VCaP (cell line): ENCODE measurements around the gene EGLN2.
"Not testable (repeated sequence)": the region's sequence is repeated elsewhere in the genome, so short reads cannot be mapped to it uniquely, and the experiment has no call there.

Source experiments
- H3K27ac ChIP-seq: fragments of 450-650 bp; 2 replicates; pipeline ENCODE4 v1.5.1; 2017
- TF ChIP-seq, protein P1 (sequence below): fragments of 450-650 bp; conservative IDR thresholded peaks from 2 replicates; pipeline ENCODE4 v1.5.1; 2017; ENCODE audit warnings: mild to moderate bottlenecking, moderate library complexity

Gene EGLN2

DNA sequence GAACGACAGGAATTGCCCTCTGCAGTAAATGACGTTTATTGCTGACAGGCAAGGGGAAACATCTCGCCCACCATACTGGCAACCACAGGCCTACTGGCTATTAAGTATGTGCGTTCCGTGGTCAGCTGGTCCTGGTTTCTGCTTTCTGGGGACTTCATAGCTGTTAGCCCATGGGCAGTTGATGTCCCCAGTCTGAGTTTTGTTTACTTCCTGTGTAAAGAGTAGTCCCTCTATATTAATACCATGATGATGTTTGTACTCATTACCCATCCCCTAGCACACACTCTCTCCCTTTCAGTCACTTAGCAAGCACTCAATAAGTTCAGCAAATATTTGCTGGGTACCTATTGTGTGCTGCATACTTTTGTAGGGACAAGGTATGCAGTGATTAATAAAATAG is 30.1 kb upstream of the EGLN2 start:
- TF ChIP-seq, protein P1, sequence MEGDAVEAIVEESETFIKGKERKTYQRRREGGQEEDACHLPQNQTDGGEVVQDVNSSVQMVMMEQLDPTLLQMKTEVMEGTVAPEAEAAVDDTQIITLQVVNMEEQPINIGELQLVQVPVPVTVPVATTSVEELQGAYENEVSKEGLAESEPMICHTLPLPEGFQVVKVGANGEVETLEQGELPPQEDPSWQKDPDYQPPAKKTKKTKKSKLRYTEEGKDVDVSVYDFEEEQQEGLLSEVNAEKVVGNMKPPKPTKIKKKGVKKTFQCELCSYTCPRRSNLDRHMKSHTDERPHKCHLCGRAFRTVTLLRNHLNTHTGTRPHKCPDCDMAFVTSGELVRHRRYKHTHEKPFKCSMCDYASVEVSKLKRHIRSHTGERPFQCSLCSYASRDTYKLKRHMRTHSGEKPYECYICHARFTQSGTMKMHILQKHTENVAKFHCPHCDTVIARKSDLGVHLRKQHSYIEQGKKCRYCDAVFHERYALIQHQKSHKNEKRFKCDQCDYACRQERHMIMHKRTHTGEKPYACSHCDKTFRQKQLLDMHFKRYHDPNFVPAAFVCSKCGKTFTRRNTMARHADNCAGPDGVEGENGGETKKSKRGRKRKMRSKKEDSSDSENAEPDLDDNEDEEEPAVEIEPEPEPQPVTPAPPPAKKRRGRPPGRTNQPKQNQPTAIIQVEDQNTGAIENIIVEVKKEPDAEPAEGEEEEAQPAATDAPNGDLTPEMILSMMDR: no peak

DNA sequence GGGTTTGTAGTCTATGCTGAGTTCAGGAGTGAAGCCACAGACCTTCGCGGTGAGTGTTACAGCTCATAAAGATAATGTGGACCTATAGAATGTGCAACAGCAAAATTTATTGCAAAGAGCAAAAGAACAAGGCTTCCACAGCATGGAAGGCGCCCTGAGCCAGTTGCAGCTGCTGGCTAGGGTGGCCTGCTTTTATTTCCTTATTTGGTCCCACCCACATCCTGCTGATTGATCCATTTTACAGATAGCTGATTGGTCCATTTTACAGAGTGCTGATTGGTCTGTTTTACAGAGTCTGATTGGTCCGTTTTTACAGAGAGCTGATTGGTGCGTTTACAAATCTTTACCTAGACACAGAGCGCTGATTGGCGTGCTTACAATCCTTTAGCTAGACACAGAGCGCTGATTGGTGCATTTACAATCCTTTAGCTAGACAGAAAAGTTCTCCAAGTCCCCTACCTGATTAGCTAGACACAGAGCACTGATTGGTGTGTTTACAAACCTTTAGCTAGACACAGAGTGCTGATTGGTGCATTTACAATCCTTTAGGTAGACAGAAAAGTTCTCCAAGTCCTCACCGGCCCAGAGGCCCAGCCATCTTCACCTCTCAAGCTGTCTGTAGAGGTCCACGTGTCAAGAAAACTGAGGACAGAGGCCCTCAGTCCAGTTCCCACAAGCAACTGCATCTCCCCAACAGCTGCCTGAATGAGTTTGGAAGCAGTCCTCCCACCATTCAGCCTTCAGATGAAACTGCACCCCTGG is 27.7 kb upstream of the EGLN2 start:
- not testable (repeated sequence) for H3K27ac ChIP-seq

More for the DNA sequence above, 30.1 kb upstream of the EGLN2 start:
- H3K27ac ChIP-seq: no peak overlapping the region

DNA sequence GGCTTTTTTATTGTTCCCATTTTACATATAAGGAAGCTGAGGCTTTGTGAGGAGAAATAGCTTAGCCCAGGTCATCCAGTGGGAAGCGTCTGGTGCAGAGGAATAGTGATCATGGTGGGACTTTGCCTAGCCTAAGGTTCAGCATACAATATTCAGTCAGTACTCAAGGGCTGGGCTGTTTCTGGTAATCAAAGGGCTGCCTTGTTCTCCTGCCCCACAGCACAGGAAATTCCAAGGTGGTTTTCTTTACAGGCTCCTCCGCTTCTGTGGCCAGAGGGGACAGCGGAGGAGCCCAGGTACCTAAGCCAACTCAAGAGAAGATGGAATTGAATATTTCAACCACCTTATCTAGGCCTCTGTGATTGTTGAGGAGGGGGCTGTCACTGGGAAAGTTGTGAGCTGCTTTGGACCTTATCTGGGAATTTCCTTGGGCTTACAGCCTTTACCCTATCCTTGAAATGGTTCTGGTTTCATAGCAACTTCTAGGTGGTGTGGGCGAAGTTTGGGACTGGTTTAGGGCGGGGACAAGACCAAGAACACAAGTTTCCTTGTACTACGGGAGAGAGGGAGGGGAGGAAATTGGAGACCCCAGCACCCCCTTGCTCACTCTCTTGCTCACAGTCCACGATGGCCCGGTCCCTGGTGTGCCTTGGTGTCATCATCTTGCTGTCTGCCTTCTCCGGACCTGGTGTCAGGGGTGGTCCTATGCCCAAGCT is 23.9 kb upstream of the EGLN2 start, which contains the start of gene MIA:
Gene MIA, plus strand, starts transcription at position 606 of the 716 bp plus-strand sequence. Its CDS starts 22 bp downstream, at position 628.
- H3K27ac ChIP-seq: peak within 1 kb of the TSS; percentile 91

DNA sequence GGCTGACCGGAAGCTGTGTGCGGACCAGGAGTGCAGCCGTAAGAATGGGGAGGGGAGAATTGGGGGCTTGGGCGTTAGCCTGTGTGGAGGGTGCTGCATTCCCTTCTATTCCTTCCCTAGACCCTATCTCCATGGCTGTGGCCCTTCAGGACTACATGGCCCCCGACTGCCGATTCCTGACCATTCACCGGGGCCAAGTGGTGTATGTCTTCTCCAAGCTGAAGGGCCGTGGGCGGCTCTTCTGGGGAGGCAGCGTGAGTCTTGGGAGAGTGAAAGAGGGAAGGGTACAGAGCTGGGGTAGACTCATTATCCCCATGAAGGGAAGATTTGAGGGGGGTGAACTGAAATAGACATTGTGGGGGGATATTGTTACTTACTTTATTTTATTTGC is 23.4 kb upstream of the EGLN2 start:
- TF ChIP-seq, protein P1: no peak
- H3K27ac ChIP-seq: no peak overlapping the region

More for the DNA sequence above, 23.9 kb upstream of the EGLN2 start, which contains the start of gene MIA:
- TF ChIP-seq, protein P1: no peak

DNA sequence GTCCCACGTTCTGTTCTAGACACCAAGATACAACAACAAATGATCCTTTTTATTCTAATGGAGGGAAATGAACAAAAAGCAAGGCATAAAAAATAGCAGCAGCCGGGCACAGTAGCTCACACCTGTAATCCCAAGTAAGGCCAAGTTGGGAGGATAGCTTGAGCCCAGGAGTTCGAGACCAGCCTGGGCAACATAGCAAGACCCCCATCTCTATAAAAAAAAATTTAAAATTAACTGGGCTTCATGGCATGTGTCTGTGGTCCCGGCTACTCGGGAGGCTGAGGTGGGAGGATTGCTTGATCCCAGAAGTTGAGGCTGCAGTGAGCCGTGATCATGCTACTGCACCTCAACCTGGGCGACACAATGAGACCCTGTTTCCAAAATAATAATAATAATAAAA is 22.6 kb upstream of the EGLN2 start:
- TF ChIP-seq, protein P1: no peak
- peak overlapping the region; percentile 91 for H3K27ac ChIP-seq

DNA sequence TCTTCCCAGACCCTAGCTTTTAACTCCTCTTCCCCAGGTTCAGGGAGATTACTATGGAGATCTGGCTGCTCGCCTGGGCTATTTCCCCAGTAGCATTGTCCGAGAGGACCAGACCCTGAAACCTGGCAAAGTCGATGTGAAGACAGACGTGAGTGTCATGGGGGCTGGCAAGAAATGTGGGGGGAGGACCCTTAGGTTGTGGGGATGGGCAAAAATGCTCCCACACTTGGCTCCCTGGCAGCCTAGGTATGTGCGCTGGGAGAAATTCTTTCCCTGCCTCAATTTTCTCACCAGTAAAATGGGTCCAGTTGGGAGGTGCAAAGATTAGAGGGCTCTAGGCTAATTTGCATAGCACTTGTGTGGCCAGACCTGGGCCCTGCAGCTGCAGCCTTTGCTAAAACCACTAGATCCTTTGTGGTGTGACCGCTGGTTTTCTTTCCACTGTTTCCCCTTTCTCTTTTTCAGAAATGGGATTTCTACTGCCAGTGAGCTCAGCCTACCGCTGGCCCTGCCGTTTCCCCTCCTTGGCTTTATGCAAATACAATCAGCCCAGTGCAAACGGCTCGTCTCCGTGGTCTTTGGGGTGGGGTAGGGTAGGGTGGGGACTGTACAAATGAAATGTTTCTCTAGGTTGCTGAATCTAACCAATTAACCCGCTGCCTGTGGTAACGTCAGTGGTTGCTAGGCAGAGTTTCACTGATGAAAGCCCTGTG is 21.9 kb upstream of the EGLN2 start:
- TF ChIP-seq, protein P1: no peak; the same call in 1 of the 2 replicates

DNA sequence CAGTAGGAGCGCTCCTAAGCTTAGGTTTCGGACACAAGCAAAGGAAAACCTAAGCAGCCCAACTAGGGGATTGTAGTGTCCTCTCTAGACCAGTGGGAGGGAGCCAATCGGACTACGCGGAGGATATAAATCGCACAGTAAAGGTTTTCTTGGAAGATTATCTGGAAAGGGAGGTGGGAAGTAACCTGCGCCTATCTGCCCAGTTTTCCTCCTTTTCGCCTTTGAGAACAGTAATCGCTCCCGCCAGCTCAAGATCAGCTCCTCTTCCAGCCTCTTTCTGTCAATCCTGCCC is 21.4 kb upstream of the EGLN2 start:
- TF ChIP-seq, protein P1: no peak
- H3K27ac ChIP-seq: peak overlapping the region; percentile 91

More for the DNA sequence above, 21.9 kb upstream of the EGLN2 start:
- H3K27ac ChIP-seq: peak overlapping the region; percentile 91
